H1 (cell line): ENCODE data around the gene TBC1D7. TPM values are rescaled to one million over a fixed set of nuclear protein-coding genes. Genes with fewer than 3 reads are reported as not detected.

Experiments used
- CTCF ChIA-PET: fragments of 300-600 bp; sonication (Branson Sonifier 250); formaldehyde crosslinking; loops from one replicate; lab custom pipeline; 2021; ENCODE audit not compliant: partially characterized antibody; lab: Charles Lee
- POLR2A ChIA-PET: fragments of 300-600 bp; sonication (Branson Sonifier 250); formaldehyde crosslinking; loops from one replicate; lab custom pipeline; 2021; ENCODE audit warnings: inconsistent platforms; ENCODE audit not compliant: partially characterized antibody; lab: Charles Lee
- DNase-seq, 2 experiments: peaks; one replicate each; pipeline versions ENCODE4 v3.0.0 to v3.0.0-alpha.2; 2010 to 2022; ENCODE audit warnings: low spot score in 2 of 2, low read depth in 1 of 2, mixed read lengths in 1 of 2
- FAIRE-seq: peaks from 2 replicates; lab custom pipeline; 2011; peaks lifted over from hg19 to GRCh38; lab: Jason Lieb, UNC
- H2AFZ ChIP-seq: 2 replicates; pipeline ENCODE4 v1.8.1; 2012; ENCODE audit warnings: low read length, inconsistent platforms
- H2AK5ac ChIP-seq: 2 replicates; pipeline ENCODE4 v1.6.1; 2013; ENCODE audit warnings: low read depth, low read length
- H2BK120ac ChIP-seq: replicated peaks from 2 replicates; pipeline ENCODE3; 2013; ENCODE audit warnings: low read depth, low read length, inconsistent platforms
- H2BK12ac ChIP-seq: 2 replicates; pipeline ENCODE4 v1.6.1; 2013; ENCODE audit warnings: low read depth, low read length
- H2BK15ac ChIP-seq: 2 replicates; pipeline ENCODE4 v1.6.1; 2013; ENCODE audit warnings: low read length
- H2BK20ac ChIP-seq: 2 replicates; pipeline ENCODE4 v1.6.1; 2013; ENCODE audit warnings: low read length
- H2BK5ac ChIP-seq: 2 replicates; pipeline ENCODE4 v1.6.1; 2013; ENCODE audit warnings: low read depth, low read length
- H3K14ac ChIP-seq: 2 replicates; pipeline ENCODE4 v1.6.1; 2013; ENCODE audit warnings: inconsistent platforms; ENCODE audit not compliant: insufficient read length
- H3K18ac ChIP-seq: 2 replicates; pipeline ENCODE4 v1.6.1; 2013; ENCODE audit warnings: low read length; ENCODE audit errors: extremely low read depth
- H3K23ac ChIP-seq: 2 replicates; pipeline ENCODE4 v1.6.1; 2013; ENCODE audit warnings: inconsistent platforms; ENCODE audit not compliant: insufficient read length
- H3K23me2 ChIP-seq: 2 replicates; pipeline ENCODE4 v1.6.1; 2013; ENCODE audit warnings: low read depth, low read length
- H3K27ac ChIP-seq: 2 replicates; pipeline ENCODE4 v1.6.1; 2011; ENCODE audit warnings: low read depth, low read length, inconsistent platforms
- H3K27me3 ChIP-seq, 4 experiments: replicated peaks in 1 of 4; 1 replicate in 1 of 4; 2 replicates in 3 of 4; pipeline versions ENCODE4 v1.6.1 to v1.8.1; 2011 to 2013; ENCODE audit warnings: low read length in 3 of 4, mild to moderate bottlenecking in 3 of 4, inconsistent platforms in 2 of 4, mixed read lengths in 2 of 4, moderate library complexity in 1 of 4; ENCODE audit not compliant: control insufficient read depth in 3 of 4, insufficient read depth in 3 of 4; ENCODE audit errors: extremely low read depth in 1 of 4
- H3K36me3 ChIP-seq, 4 experiments: 2 replicates each; pipeline versions ENCODE4 v1.6.1 to v1.8.1; 2011 to 2013; ENCODE audit warnings: mild to moderate bottlenecking in 4 of 4, low read length in 3 of 4, moderate library complexity in 2 of 4, control low read depth in 1 of 4, inconsistent platforms in 1 of 4; ENCODE audit not compliant: insufficient read depth in 4 of 4, control insufficient read depth in 2 of 4
- H3K4ac ChIP-seq: replicated peaks from 2 replicates; pipeline ENCODE3; 2013; ENCODE audit warnings: low read length, low read depth, mixed read lengths, inconsistent platforms; ENCODE audit not compliant: insufficient read length
- H3K4me1 ChIP-seq, 4 experiments: replicated peaks in 1 of 4; 1 replicate in 1 of 4; 2 replicates in 3 of 4; pipeline versions ENCODE4 v1.6.1 to v1.8.1; 2011 to 2013; ENCODE audit warnings: low read length in 3 of 4, inconsistent platforms in 2 of 4, mixed read lengths in 1 of 4; ENCODE audit not compliant: insufficient read depth in 4 of 4, control insufficient read depth in 3 of 4
- H3K4me2 ChIP-seq, 2 experiments: 2 replicates each; pipeline versions ENCODE4 v1.6.1 to v1.8.1; 2011 to 2013; ENCODE audit warnings: low read depth in 2 of 2, low read length in 2 of 2, control low read depth in 1 of 2, inconsistent platforms in 1 of 2, mild to moderate bottlenecking in 1 of 2; ENCODE audit not compliant: insufficient read depth in 1 of 2
- H3K4me3 ChIP-seq, 4 experiments: fragments of 200-600, 300-600 bp in 1 of 4; sonication (generic), shearing (Covaris generic), sonication (Bioruptor Twin) in 1 of 4; 2 replicates each; pipeline versions ENCODE4 v1.5.1 to v1.8.1; 2011 to 2016; ENCODE audit warnings: low read length in 4 of 4, low read depth in 3 of 4, control low read depth in 2 of 4, inconsistent platforms in 2 of 4, mild to moderate bottlenecking in 2 of 4, mixed read lengths in 1 of 4, moderate library complexity in 1 of 4; ENCODE audit not compliant: insufficient read depth in 2 of 4; ENCODE audit errors: extremely low read depth in 1 of 4
- H3K56ac ChIP-seq: replicated peaks from 2 replicates; pipeline ENCODE3; 2013; ENCODE audit warnings: low read depth, mild to moderate bottlenecking, mixed read lengths, low read length, inconsistent platforms; ENCODE audit not compliant: insufficient read length
- H3K79me1 ChIP-seq: 2 replicates; pipeline ENCODE4 v1.6.1; 2013; ENCODE audit warnings: low read depth, low read length, control low read depth
- H3K79me2 ChIP-seq, 2 experiments: 2 replicates each; pipeline versions ENCODE4 v1.6.1 to v1.8.1; 2012 to 2013; ENCODE audit warnings: low read length in 2 of 2, mild to moderate bottlenecking in 2 of 2, inconsistent platforms in 1 of 2; ENCODE audit not compliant: insufficient read depth in 2 of 2, control insufficient read depth in 1 of 2
- H3K9ac ChIP-seq, 4 experiments: replicated peaks in 1 of 4; 1 replicate in 1 of 4; 2 replicates in 3 of 4; pipeline versions ENCODE4 v1.6.1 to v1.8.1; 2011 to 2013; ENCODE audit warnings: low read depth in 3 of 4, low read length in 3 of 4, control low read depth in 2 of 4, mild to moderate bottlenecking in 2 of 4, moderate library complexity in 2 of 4, inconsistent platforms in 1 of 4; ENCODE audit errors: extremely low read depth in 1 of 4
- H3K9me3 ChIP-seq, 2 experiments: 2 replicates each; pipeline versions ENCODE4 v1.6.1 to v1.8.1; 2012 to 2013; ENCODE audit warnings: mild to moderate bottlenecking in 2 of 2, moderate library complexity in 2 of 2, control low read depth in 1 of 2, inconsistent platforms in 1 of 2, low read depth in 1 of 2, low read length in 1 of 2, mixed read lengths in 1 of 2; ENCODE audit not compliant: insufficient read depth in 2 of 2
- H4K20me1 ChIP-seq, 2 experiments: replicated peaks in 1 of 2; 2 replicates each; pipeline versions ENCODE3 to v1.8.1; 2011 to 2013; ENCODE audit warnings: inconsistent platforms in 2 of 2, low read length in 2 of 2, mild to moderate bottlenecking in 1 of 2; ENCODE audit not compliant: insufficient read depth in 2 of 2, control insufficient read depth in 1 of 2
- H4K5ac ChIP-seq: 2 replicates; pipeline ENCODE4 v1.6.1; 2013; ENCODE audit warnings: low read length, low read depth, mixed read lengths, inconsistent platforms; ENCODE audit not compliant: insufficient read length
- H4K8ac ChIP-seq: 2 replicates; pipeline ENCODE4 v1.8.0; 2013; ENCODE audit warnings: mild to moderate bottlenecking, moderate library complexity, low read length, inconsistent platforms; ENCODE audit not compliant: insufficient read depth; ENCODE audit errors: extremely low read depth
- H4K91ac ChIP-seq: replicated peaks from 2 replicates; pipeline ENCODE3; 2013; ENCODE audit warnings: low read length, mixed read lengths, inconsistent platforms; ENCODE audit not compliant: insufficient read length
- CBX5 ChIP-seq: fragments of 300-800, 300-1000 bp; sonication (generic); IDR thresholded peaks from 2 replicates; pipeline ENCODE4 v1.7.1; 2016; ENCODE audit warnings: antibody characterized with exemption, low read length, low read depth
- CEBPB ChIP-seq: IDR thresholded peaks from 2 replicates; pipeline ENCODE4 v1.6.1; 2012; ENCODE audit warnings: low read depth, low read length
- GTF2F1 ChIP-seq: IDR thresholded peaks from 2 replicates; pipeline ENCODE4 v1.6.1; 2012; ENCODE audit warnings: low read depth, low read length, improper control_type of control experiment, borderline replicate concordance
- HDAC2 ChIP-seq, 2 experiments: fragments of 300-600 bp in 1 of 2; sonication (generic) in 1 of 2; IDR thresholded peaks; 2 replicates each; pipeline ENCODE4 v1.6.1; 2011 to 2012; ENCODE audit warnings: low read depth in 2 of 2, low read length in 2 of 2, mild to moderate bottlenecking in 2 of 2, moderate library complexity in 2 of 2, borderline replicate concordance in 1 of 2, inconsistent platforms in 1 of 2
- KDM5A ChIP-seq: fragments of 200-600 bp; IDR thresholded peaks from 2 replicates; pipeline ENCODE4 v1.7.1; 2012; ENCODE audit warnings: mild to moderate bottlenecking, low read length, inconsistent platforms, mixed read lengths
- RAD21 ChIP-seq, 2 experiments: IDR thresholded peaks in 1 of 2; conservative IDR thresholded peaks in 1 of 2; 2 replicates each; pipeline ENCODE4 v1.6.1; 2011; ENCODE audit warnings: low read depth in 2 of 2, low read length in 2 of 2, improper control_type of control experiment in 1 of 2, inconsistent platforms in 1 of 2, mild to moderate bottlenecking in 1 of 2, moderate library complexity in 1 of 2
- SIX5 ChIP-seq: IDR thresholded peaks from 2 replicates; pipeline ENCODE4 v1.6.1; 2011; ENCODE audit warnings: mild to moderate bottlenecking, low read depth, low read length
- SP2 ChIP-seq: IDR thresholded peaks from 2 replicates; pipeline ENCODE4 v1.6.1; 2012; ENCODE audit warnings: mild to moderate bottlenecking, low read length, inconsistent platforms
- TAF1 ChIP-seq: IDR thresholded peaks from 2 replicates; pipeline ENCODE4 v1.6.1; 2011; ENCODE audit warnings: mild to moderate bottlenecking, low read depth, low read length
- TCF12 ChIP-seq: IDR thresholded peaks from 2 replicates; pipeline ENCODE4 v1.6.1; 2011; ENCODE audit warnings: low read depth, mild to moderate bottlenecking, low read length
- TEAD4 ChIP-seq: IDR thresholded peaks from 2 replicates; pipeline ENCODE4 v1.6.1; 2012; ENCODE audit warnings: low read depth, low read length, inconsistent platforms, mixed read lengths
- WGBS, 2 experiments: shearing (Covaris generic) in 1 of 2; methylation state at CpG; one replicate each; pipeline versions ENCODE4 v1.1.6 to v1.1.7; 2013 to 2015; ENCODE audit warnings: low lambda C conversion rate in 2 of 2, mixed read lengths in 2 of 2, inconsistent platforms in 1 of 2, low coverage in 1 of 2, missing lambda C conversion rate in 1 of 2; ENCODE audit not compliant: insufficient replicate concordance in 2 of 2, insufficient coverage in 1 of 2, insufficient read length in 1 of 2; ENCODE audit errors: extremely low coverage in 1 of 2, missing lambda C conversion rate in 1 of 2; 5-methylcytosine and 5-hydroxymethylcytosine counted together
- polyA plus RNA-seq, 7 experiments: library from polyadenylated mRNA; depleted of rRNA in 3 of 7; stranded (reverse) in 5 of 7; unstranded in 2 of 7; fragments of >200 nt in 5 of 7; fragments of 200-250 nt in 2 of 7; gene quantifications; 1 replicate in 5 of 7; 2 replicates in 1 of 7; 4 replicates in 1 of 7; pipeline versions ENCODE4 v1.2.1 to v1.2.3, GENCODE V29; 2011 to 2013; ENCODE audit warnings: missing spikeins in 2 of 7, mixed read lengths in 2 of 7
- total RNA-seq: library from RNA; stranded (reverse); fragmentation: NEBNext Ultra II Directional; extraction: Animal tissue kit (Norgen Biotek cat#: 25700); gene quantifications from 2 replicates; pipeline ENCODE4 v1.2.1, GENCODE V29; 2021

Gene TBC1D7
- total and polyA plus RNA-seq, 2 of the 8 experiments (the other 6 are each of a cell fraction or from before 2014, with no cell fraction given) = 46.1 to 55.2 TPM

DNA sequence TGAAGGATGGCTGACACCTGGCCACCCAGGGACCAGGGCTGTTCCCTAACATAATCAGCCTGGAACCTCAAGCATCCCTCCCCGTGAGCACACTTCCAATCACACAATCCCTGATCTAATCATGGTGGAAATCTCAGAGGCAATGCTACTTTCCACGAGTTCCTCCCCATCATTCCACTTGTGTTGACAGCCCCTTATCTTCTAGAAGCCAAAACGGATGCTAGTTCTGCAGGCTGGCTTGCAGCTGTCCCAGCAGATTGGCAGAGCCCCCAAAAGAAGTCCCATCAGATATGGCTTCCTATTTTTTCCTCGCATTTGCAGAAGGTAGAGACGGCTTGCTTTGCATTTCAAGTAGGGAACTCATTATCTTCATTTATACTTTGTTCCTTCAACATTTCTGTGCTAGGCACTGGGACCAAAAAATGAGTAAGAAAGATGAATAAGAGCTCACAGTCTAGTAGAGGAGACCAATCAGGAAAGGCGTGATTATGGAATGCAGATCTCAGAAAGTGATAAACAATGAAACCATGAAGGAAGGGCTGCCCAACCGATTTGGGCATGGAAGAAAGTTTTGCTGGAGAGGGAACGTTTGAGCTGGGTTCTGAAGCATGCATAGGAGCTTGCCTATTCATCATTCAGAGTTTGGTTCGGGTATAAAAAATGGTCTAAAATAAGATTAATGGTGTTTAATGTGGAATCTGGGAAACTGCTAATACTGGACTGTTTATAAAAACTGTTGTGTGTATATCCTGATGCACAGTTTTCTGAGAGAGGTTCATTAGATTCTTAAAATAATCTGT, 44.6 kb upstream of the TBC1D7 start:
- Histone ChIP-seq H2BK15ac (no peak overlapping the region), H3K9me3 (no peaks in the 10 kb centered on the region), H2AK5ac (no peak overlapping the region), H4K8ac (no peak overlapping the region), H3K4ac (no peak overlapping the region), H4K91ac (no peak overlapping the region), H3K4me2 (no peak overlapping the region), H3K23me2 (no peaks in the 10 kb centered on the region; the same call in 1 of the 2 replicates), H3K56ac (no peak overlapping the region), H4K5ac (no peak overlapping the region), H3K79me2 (no peaks in the 10 kb centered on the region), H3K4me1 (peaks cover 0 to 6% (median under 1%) of the 10 kb centered on the region in 4 experiments; a peak in 4 of 7 replicates), H3K27ac (no peak overlapping the region), H3K4me3 (no peak overlapping the region), H3K14ac (no peak overlapping the region), H3K18ac (no peak overlapping the region), H3K23ac (no peak overlapping the region), H4K20me1 (no peaks in the 10 kb centered on the region), H2AFZ (no peak overlapping the region), H3K79me1 (no peaks in the 10 kb centered on the region), H3K9ac (no peak overlapping the region), H2BK5ac (no peak overlapping the region), H3K36me3 (no peaks in the 10 kb centered on the region), H2BK120ac (no peak overlapping the region), H3K27me3 (no peaks in the 10 kb centered on the region), H2BK20ac (no peak overlapping the region), H2BK12ac (no peak overlapping the region)
- DNase-seq (no peak), FAIRE-seq (no peak)
- POLR2A ChIA-PET = interaction anchor here (1.1 to 1.7 kb wide), 2 partner anchors 8 to 16 kb away, joined by 3 read pairs; no protein-coding TSS in a partner anchor
- 90% methylated on average over 9 of the region's 9 CpGs; no CpG with 5 or more reads in 1 of the 2 experiments for WGBS, 2 experiments
- TF ChIP-seq SIX5 (no peak), TAF1 (no peak), HDAC2 (IDR thresholded peaks at IDR 0.05; ENCODE audit: borderline replicate concordance in 1 of 2, low read depth in 2 of 2, low read length in 2 of 2) (no peak), TEAD4 (no peak), KDM5A (no peak), RAD21 (IDR thresholded peaks at IDR 0.05 in 1 of 2, conservative IDR thresholded peaks at IDR 0.05 in 1 of 2; ENCODE audit: low read depth in 2 of 2, low read length in 2 of 2) (no peak), TCF12 (no peak), CEBPB (no peak), SP2 (no peak), CBX5 (no peak), GTF2F1 (no peak)
- CTCF ChIA-PET = interaction anchor here (0.6 to 1.5 kb wide), 4 partner anchors 8 to 229 kb away, joined by 3 to 4 read pairs (median 3); no protein-coding TSS in a partner anchor
